K562 (cell line): ENCODE measurements around the gene TRIM37. TPM values are rescaled to one million over a fixed set of nuclear protein-coding genes. Genes with fewer than 3 reads are reported as not detected.

ENCODE experiments used
- ATAC-seq: fragments of 200-7000 bp; cut with Tn5 transposase; 3 replicates; pipeline ENCODE4 v1.9.1; 2020; ENCODE audit warnings: moderate library complexity
- BruUV-seq: library from RNA; stranded (reverse); fragments of 400-500 nt; replicated peaks from 2 replicates; lab custom pipeline; 2021; lab: Mats Ljungman, UMichigan
- CTCF ChIA-PET: fragments of 300-600 bp; formaldehyde crosslinking; extraction: SDS; loops from one replicate; lab custom pipeline; 2021; ENCODE audit warnings: low intra/inter-chr PET ratio; lab: Yijun Ruan, JAX
- POLR2A ChIA-PET: fragments of 300-600, 350-650 bp; sonication (Branson Sonifier 250); formaldehyde crosslinking; extraction: SDS; loops from one replicate; lab custom pipeline; 2021; ENCODE audit warnings: antibody characterized with exemption, inconsistent platforms; lab: Yijun Ruan, JAX
- DNase-seq, 4 experiments: peaks; one replicate each; pipeline versions ENCODE4 v3.0.0 to v3.0.0-alpha.2; 2011 to 2018; ENCODE audit warnings: low spot score in 3 of 4, mixed read lengths in 3 of 4; ENCODE audit errors: extremely low read depth in 1 of 4
- FAIRE-seq: peaks from 2 replicates; lab custom pipeline; 2011; peaks lifted over from hg19 to GRCh38; lab: Jason Lieb, UNC
- H2AFZ ChIP-seq: 2 replicates; pipeline ENCODE4 v1.6.0; 2011; ENCODE audit warnings: low read depth, low read length, control low read depth, inconsistent platforms
- H3K27ac ChIP-seq: fragments of 200-600 bp; 3 replicates; pipeline ENCODE4 v1.8.0; 2011; ENCODE audit warnings: low read depth, mild to moderate bottlenecking, control low read depth, inconsistent platforms, low read length, moderate library complexity, mixed read lengths; ENCODE audit errors: extremely low read depth
- H3K27me3 ChIP-seq, 2 experiments: fragments of 300-600 bp in 1 of 2; 2 replicates in 1 of 2; 3 replicates in 1 of 2; pipeline versions ENCODE4 v1.6.0 to v1.8.0; 2011; ENCODE audit warnings: inconsistent platforms in 2 of 2, low read length in 2 of 2, mild to moderate bottlenecking in 1 of 2, mixed read lengths in 1 of 2, moderate library complexity in 1 of 2; ENCODE audit not compliant: control insufficient read depth in 2 of 2, insufficient read depth in 2 of 2
- H3K36me3 ChIP-seq: fragments of 300-600 bp; 3 replicates; pipeline ENCODE4 v1.8.0; 2011; ENCODE audit warnings: mild to moderate bottlenecking, low read length, inconsistent platforms; ENCODE audit not compliant: control insufficient read depth, insufficient read depth
- H3K4me1 ChIP-seq, 2 experiments: fragments of 200-600 bp in 1 of 2; replicated peaks in 1 of 2; 2 replicates in 1 of 2; 3 replicates in 1 of 2; pipeline versions ENCODE4 v1.5.1 to v1.8.0; 2011; ENCODE audit warnings: inconsistent platforms in 2 of 2, low read length in 2 of 2, mild to moderate bottlenecking in 1 of 2, mixed read lengths in 1 of 2, moderate library complexity in 1 of 2; ENCODE audit not compliant: control insufficient read depth in 2 of 2, insufficient read depth in 2 of 2
- H3K4me2 ChIP-seq: 2 replicates; pipeline ENCODE4 v1.6.1; 2011; ENCODE audit warnings: low read length, control low read depth, inconsistent platforms, mixed read lengths; ENCODE audit not compliant: insufficient read depth
- H3K4me3 ChIP-seq: fragments of 200-600 bp; sonication (generic), shearing (Covaris generic); 2 replicates; pipeline ENCODE4 v1.5.1; 2016; ENCODE audit warnings: control low read depth, inconsistent platforms
- H3K79me2 ChIP-seq: fragments of 200-600 bp; 3 replicates; pipeline ENCODE4 v1.8.0; 2011; ENCODE audit warnings: low read length, inconsistent platforms; ENCODE audit not compliant: control insufficient read depth, insufficient read depth
- H3K9ac ChIP-seq, 2 experiments: 2 replicates each; pipeline versions ENCODE4 v1.6.0 to v1.6.1; 2011; ENCODE audit warnings: low read depth in 2 of 2, low read length in 2 of 2, control low read depth in 1 of 2, inconsistent platforms in 1 of 2, mild to moderate bottlenecking in 1 of 2, mixed read lengths in 1 of 2; ENCODE audit not compliant: insufficient read depth in 1 of 2
- H3K9me1 ChIP-seq: one replicate; pipeline ENCODE4 v1.6.0; 2011; ENCODE audit warnings: inconsistent platforms, mild to moderate bottlenecking, low read length, moderate library complexity; ENCODE audit not compliant: control insufficient read depth, insufficient read depth
- H3K9me3 ChIP-seq: replicated peaks from 2 replicates; pipeline ENCODE4 v1.5.1; 2011; ENCODE audit warnings: low read depth, low read length, inconsistent platforms; ENCODE audit not compliant: control insufficient read depth, insufficient read depth
- H4K20me1 ChIP-seq: replicated peaks from 2 replicates; pipeline ENCODE4 v1.6.1; 2011; ENCODE audit warnings: low read length, inconsistent platforms, mixed read lengths; ENCODE audit not compliant: control insufficient read depth, insufficient read depth
- CBX2 ChIP-seq: fragments of 200-600 bp; sonication (generic); IDR thresholded peaks from one replicate; pipeline ENCODE4 v1.6.1; 2012; ENCODE audit warnings: mild to moderate bottlenecking, low read length, inconsistent platforms; ENCODE audit not compliant: insufficient read depth, poor library complexity, severe bottlenecking
- ELF1 ChIP-seq: fragments of 200-800 bp; sonication (Bioruptor generic); IDR thresholded peaks from 2 replicates; pipeline ENCODE4 v1.6.1; 2016; ENCODE audit warnings: missing genetic modification characterization, missing compliant biosample characterization
- FOXJ2 ChIP-seq: fragments of 200-800 bp; sonication (Bioruptor generic); IDR thresholded peaks from 2 replicates; pipeline ENCODE4 v1.6.1; 2016; ENCODE audit warnings: missing genetic modification characterization, missing compliant biosample characterization
- HDAC3 ChIP-seq: fragments of 450-650 bp; IDR thresholded peaks from 2 replicates; pipeline ENCODE4 v1.6.1; 2018; ENCODE audit warnings: borderline replicate concordance, mild to moderate bottlenecking, moderate library complexity; ENCODE audit not compliant: partially characterized antibody
- NFXL1 ChIP-seq: fragments of 450-650 bp; formaldehyde crosslinking; IDR thresholded peaks from 2 replicates; pipeline ENCODE4 v1.4.0; 2021; ENCODE audit warnings: mild to moderate bottlenecking
- PBX2 ChIP-seq, 2 experiments: IDR thresholded peaks in 1 of 2; conservative IDR thresholded peaks in 1 of 2; 2 replicates each; pipeline ENCODE4 v1.6.1; 2016; ENCODE audit warnings: low read depth in 2 of 2, mild to moderate bottlenecking in 1 of 2, missing compliant biosample characterization in 1 of 2, missing genetic modification characterization in 1 of 2, moderate library complexity in 1 of 2
- RBM22 ChIP-seq: fragments of 200-400 bp; formaldehyde crosslinking; IDR thresholded peaks from 2 replicates; pipeline ENCODE4 v1.6.1; 2018; ENCODE audit warnings: low read length, low read depth; ENCODE audit not compliant: poor library complexity, severe bottlenecking
- TAF9B ChIP-seq: fragments of 450-650 bp; IDR thresholded peaks from 2 replicates; pipeline ENCODE4 v1.6.1; 2018; ENCODE audit warnings: mild to moderate bottlenecking; ENCODE audit not compliant: partially characterized antibody
- ZBTB49 ChIP-seq: sonication (generic); formaldehyde crosslinking; IDR thresholded peaks from 2 replicates; pipeline ENCODE4 v1.8.0; 2022; ENCODE audit warnings: missing genetic modification reagents, mild to moderate bottlenecking, borderline replicate concordance
- ZNF77 ChIP-seq: fragments of 250-450 bp; sonication (Bioruptor Pico); IDR thresholded peaks from 2 replicates; pipeline ENCODE4 v1.5.0; 2020
- in situ Hi-C: fragments of 300-500 bp; cut with MboI; formaldehyde crosslinking; loops from 4 replicates; pipeline ENCODE4 v1.15.0; 2018; ENCODE audit warnings: inconsistent platforms, mixed read lengths
- intact Hi-C: fragments of 100-400 bp; cut with micrococcal nuclease; formaldehyde crosslinking; loops from 2 replicates; pipeline ENCODE4 v1.14.2; 2022
- polyA plus RNA-seq, 8 experiments: library from polyadenylated mRNA; depleted of rRNA in 4 of 8; stranded (reverse) in 5 of 8; unstranded in 3 of 8; fragments of >200 nt; fragmentation: Nextera tagmentation in 2 of 8; fragmentation: Illumina TruSeq in 1 of 8; extraction: Ambion mirVana in 2 of 8; extraction: Trizol in 1 of 8; gene quantifications; 2 replicates each; pipeline versions ENCODE4 v1.2.1 to v1.2.3, GENCODE V29; 2011 to 2014; ENCODE audit warnings: inconsistent platforms in 1 of 8, missing spikeins in 1 of 8
- total RNA-seq, 7 experiments: library from RNA; depleted of rRNA in 6 of 7; stranded (reverse); fragments of >200 nt in 6 of 7; fragmentation: Illumina TruSeq in 2 of 7; extraction: Trizol in 2 of 7; gene quantifications; 2 replicates each; pipeline versions ENCODE4 v1.2.1 to v1.2.3, GENCODE V29; 2011 to 2021; ENCODE audit warnings: low replicate concordance in 1 of 7
- TF ChIP-seq, protein P1 (sequence below): fragments of 450-650 bp; IDR thresholded peaks from 2 replicates; pipeline ENCODE4 v1.7.0; 2016; ENCODE audit warnings: borderline replicate concordance

Gene TRIM37
- total and polyA plus RNA-seq, 9 of the 15 experiments (the other 6 are each of a cell fraction or from before 2014, with no cell fraction given) = 4.5 to 31.4 (median 23.8) TPM

DNA sequence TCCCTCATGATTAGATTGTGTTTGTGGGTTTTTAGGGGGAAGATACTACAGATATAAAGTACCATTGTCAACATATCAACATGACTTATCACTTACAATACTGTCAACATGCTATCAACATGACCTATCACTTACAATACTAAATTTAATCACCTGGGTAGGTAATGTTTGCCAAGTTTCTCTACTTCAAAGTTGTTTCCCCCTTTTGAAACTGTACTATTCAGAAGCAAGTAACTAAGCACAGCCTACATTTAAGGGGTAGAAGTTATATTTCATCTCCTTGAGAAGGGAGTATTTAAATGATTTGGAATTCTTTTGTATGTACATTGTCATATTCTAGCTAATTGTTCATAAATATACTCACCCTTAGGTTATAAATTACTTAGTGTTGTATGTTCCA, 68.7 kb downstream of the TRIM37 start:
- Histone ChIP-seq H3K9ac (no peak overlapping the region), H4K20me1 (no peaks in the 10 kb centered on the region), H3K79me2 (no peaks in the 10 kb centered on the region), H3K27me3 (no peaks in the 10 kb centered on the region), H3K4me2 (no peak overlapping the region), H3K9me1 (no peaks in the 10 kb centered on the region), H3K9me3 (no peaks in the 10 kb centered on the region), H3K4me1 (no peaks in the 10 kb centered on the region), H3K27ac (no peak overlapping the region), H3K4me3 (no peak overlapping the region), H2AFZ (no peak overlapping the region), H3K36me3 (peaks cover 61% of the 10 kb centered on the region; the same call in 2 of the 3 replicates)
- FAIRE-seq (no peak), DNase-seq (no peak), ATAC-seq (no peak)
- ChIA-PET CTCF (no interaction called here), POLR2A (no interaction called here)
- TF ChIP-seq ZNF77 (CRISPR knock-in tag) = no peak
- no peak for TF ChIP-seq CBX2
- TF ChIP-seq HDAC3 = no peak
- TF ChIP-seq FOXJ2 (tag) = no peak
- TF ChIP-seq, protein P1, sequence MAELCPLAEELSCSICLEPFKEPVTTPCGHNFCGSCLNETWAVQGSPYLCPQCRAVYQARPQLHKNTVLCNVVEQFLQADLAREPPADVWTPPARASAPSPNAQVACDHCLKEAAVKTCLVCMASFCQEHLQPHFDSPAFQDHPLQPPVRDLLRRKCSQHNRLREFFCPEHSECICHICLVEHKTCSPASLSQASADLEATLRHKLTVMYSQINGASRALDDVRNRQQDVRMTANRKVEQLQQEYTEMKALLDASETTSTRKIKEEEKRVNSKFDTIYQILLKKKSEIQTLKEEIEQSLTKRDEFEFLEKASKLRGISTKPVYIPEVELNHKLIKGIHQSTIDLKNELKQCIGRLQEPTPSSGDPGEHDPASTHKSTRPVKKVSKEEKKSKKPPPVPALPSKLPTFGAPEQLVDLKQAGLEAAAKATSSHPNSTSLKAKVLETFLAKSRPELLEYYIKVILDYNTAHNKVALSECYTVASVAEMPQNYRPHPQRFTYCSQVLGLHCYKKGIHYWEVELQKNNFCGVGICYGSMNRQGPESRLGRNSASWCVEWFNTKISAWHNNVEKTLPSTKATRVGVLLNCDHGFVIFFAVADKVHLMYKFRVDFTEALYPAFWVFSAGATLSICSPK = no peak
- no peak for TF ChIP-seq ZBTB49 (CRISPR knock-in tag)
- TF ChIP-seq ELF1 (tag) = no peak
- no peak for TF ChIP-seq NFXL1 (CRISPR knock-in tag)
- no peak for TF ChIP-seq TAF9B
- no peak for TF ChIP-seq PBX2 (CRISPR knock-in tag; IDR thresholded peaks at IDR 0.05; ENCODE audit: low read depth)
- TF ChIP-seq PBX2 (tag; conservative IDR thresholded peaks at IDR 0.05; ENCODE audit: low read depth) = no peak
- no peak for TF ChIP-seq RBM22
- in situ Hi-C loops (no loop called here), intact Hi-C loops (no loop called here)
- no TSS peak for BruUV-seq
